Measurements from ENCODE around the gene SMPX. TPM values are rescaled to one million over a fixed set of nuclear protein-coding genes. Genes with fewer than 3 reads are reported as not detected.

SMPX gene
- total RNA-seq, 1 experiment from 2014 or later, result not detected

DNA sequence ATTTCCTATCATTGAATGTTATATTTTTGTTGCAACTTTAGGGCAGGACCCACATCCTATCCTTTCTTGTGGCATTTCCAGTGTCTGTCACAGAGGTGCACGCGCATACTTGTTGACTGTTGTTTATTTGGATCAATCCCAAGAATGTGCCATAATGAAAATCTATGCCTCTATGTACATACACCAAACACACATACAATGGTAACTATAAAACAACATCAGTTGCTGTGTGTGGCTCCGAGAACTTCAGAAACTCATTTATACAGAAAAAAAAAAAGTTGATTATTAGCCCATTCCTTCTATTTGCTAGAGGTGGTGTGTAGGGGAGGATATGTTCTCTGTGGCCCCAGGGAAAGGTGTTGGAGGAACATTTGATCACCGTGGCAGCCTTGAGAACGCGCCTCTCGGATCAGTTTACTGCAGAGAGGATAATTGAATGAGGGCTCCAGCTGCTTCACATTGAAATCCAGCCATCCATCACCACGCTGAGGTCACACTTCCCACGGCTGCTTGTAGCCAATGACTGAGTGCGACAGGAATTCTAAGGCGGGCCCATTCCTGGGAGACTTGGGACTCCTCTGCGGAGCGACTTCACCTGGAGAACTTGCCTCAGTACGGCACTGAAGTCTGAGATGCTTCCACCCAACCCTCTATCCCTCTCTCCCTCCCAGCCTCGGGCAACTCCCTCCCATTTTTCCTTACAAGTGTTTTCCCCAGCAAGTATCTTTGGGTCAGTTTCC, 19.5 kb downstream of the SMPX start:
- intact Hi-C loops (cut with micrococcal nuclease; ENCODE audit: unreplicated experiment), result no loop called here
- BruUV-seq (replicated peaks), result no TSS peak
- Histone ChIP-seq H3K4me2 (no peak overlapping the region), H3K9me3 (ENCODE audit: insufficient read depth, low read depth) (no peaks in the 10 kb centered on the region), H3F3A (ENCODE audit: insufficient read depth, low read depth) (no peaks in the 10 kb centered on the region), H3K4me3 (no peak overlapping the region), H4K20me1 (ENCODE audit: insufficient read depth) (no peaks in the 10 kb centered on the region), H3K9me2 (ENCODE audit: insufficient read depth) (no peaks in the 10 kb centered on the region), H2AFZ (no peak overlapping the region), H3K4me1 (replicated peaks; ENCODE audit: insufficient read depth) (peaks cover 6% of the 10 kb centered on the region; the same call in 1 of the 2 replicates), H3K79me2 (ENCODE audit: low read depth) (no peaks in the 10 kb centered on the region), H3K36me3 (ENCODE audit: low read depth) (no peaks in the 10 kb centered on the region), H3K27me3 (ENCODE audit: insufficient read depth, low read depth) (no peaks in the 10 kb centered on the region), H3K27ac (no peak overlapping the region)
- ChIA-PET CTCF (no interaction called here), POLR2A (ENCODE audit: unreplicated experiment) (no interaction called here)
- DNase-seq, result no peak
- TF ChIP-seq EZH2 (IDR thresholded peaks at IDR 0.05; ENCODE audit: low read depth), result no peak
- TF ChIP-seq, protein P1, sequence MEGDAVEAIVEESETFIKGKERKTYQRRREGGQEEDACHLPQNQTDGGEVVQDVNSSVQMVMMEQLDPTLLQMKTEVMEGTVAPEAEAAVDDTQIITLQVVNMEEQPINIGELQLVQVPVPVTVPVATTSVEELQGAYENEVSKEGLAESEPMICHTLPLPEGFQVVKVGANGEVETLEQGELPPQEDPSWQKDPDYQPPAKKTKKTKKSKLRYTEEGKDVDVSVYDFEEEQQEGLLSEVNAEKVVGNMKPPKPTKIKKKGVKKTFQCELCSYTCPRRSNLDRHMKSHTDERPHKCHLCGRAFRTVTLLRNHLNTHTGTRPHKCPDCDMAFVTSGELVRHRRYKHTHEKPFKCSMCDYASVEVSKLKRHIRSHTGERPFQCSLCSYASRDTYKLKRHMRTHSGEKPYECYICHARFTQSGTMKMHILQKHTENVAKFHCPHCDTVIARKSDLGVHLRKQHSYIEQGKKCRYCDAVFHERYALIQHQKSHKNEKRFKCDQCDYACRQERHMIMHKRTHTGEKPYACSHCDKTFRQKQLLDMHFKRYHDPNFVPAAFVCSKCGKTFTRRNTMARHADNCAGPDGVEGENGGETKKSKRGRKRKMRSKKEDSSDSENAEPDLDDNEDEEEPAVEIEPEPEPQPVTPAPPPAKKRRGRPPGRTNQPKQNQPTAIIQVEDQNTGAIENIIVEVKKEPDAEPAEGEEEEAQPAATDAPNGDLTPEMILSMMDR (conservative IDR thresholded peaks at IDR 0.05), result no peak

DNA sequence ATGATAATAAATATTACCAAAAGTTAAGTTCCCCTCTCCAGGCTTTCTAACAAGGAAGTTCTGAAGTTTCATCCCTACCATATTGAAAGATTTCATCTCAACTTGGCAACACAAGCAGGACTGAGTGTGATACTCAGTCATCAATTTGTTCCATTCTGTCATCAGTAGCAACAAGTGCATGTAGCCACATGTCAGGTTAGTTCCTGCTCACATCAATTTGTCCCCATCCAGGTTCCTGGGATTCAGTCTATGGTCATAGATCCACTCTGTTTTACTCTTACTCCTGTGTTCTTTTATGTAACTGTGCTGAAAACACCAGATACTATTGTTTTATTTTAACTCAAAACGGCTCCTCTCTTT, 22.2 kb downstream of the SMPX start:
- Histone ChIP-seq H4K20me1 (ENCODE audit: insufficient read depth) (no peaks in the 10 kb centered on the region), H2AFZ (no peak overlapping the region), H3K36me3 (ENCODE audit: low read depth) (no peaks in the 10 kb centered on the region), H3K27ac (no peak overlapping the region), H3K27me3 (ENCODE audit: insufficient read depth, low read depth) (no peaks in the 10 kb centered on the region), H3F3A (ENCODE audit: insufficient read depth, low read depth) (no peaks in the 10 kb centered on the region), H3K4me1 (replicated peaks; ENCODE audit: insufficient read depth) (peaks cover 6% of the 10 kb centered on the region; the same call in 1 of the 2 replicates), H3K9me3 (ENCODE audit: insufficient read depth, low read depth) (no peaks in the 10 kb centered on the region), H3K9me2 (ENCODE audit: insufficient read depth) (no peaks in the 10 kb centered on the region), H3K79me2 (ENCODE audit: low read depth) (no peaks in the 10 kb centered on the region), H3K4me3 (no peak overlapping the region), H3K4me2 (no peak overlapping the region)
- CTCF ChIA-PET, result no interaction called here
- intact Hi-C loops (cut with micrococcal nuclease; ENCODE audit: unreplicated experiment), result no loop called here
- TF ChIP-seq, protein P1 (conservative IDR thresholded peaks at IDR 0.05), result no peak
- no peak for TF ChIP-seq EZH2 (IDR thresholded peaks at IDR 0.05; ENCODE audit: low read depth)
- POLR2A ChIA-PET (ENCODE audit: unreplicated experiment), result no interaction called here
- DNase-seq, result no peak
- no TSS peak for BruUV-seq (replicated peaks)

DNA sequence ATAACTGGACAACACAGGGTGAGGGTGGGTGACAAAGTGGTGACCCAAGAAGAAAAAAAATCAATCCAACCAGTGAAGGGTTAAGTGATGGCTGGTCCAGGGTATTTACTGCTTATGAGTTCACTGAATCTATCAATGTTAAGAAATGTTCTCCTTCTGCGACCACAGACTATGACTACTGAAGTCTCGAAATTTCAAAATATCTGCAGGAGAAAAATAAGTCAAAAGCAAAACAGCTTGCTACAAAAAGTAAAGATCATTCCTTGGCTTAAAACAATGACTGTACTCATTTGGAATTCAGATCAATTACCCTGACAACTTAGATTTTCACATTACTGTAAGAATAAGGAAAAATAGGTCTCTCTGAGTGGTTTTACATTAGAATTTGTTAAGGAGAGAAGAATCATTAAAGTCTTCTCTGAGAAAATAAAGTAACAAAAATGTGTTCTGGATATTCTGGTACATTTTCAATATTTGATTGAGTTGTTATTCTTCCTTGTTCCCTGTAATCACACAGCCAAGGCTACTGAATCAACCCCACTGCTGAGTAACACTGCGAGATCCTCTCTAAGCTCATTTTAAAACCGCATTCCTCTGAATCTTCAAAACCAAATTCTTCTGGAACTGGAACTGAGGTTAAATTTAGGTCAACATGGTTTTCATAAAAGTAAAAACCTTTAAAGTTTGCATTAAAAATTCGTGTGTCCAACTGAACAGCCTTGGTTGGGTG, 22.7 kb downstream of the SMPX start:
- H3K4me2 ChIP-seq, result no peak overlapping the region
- BruUV-seq (replicated peaks), result no TSS peak
- no peak for DNase-seq

More for the DNA sequence above, 22.7 kb downstream of the SMPX start:
- Histone ChIP-seq H4K20me1 (ENCODE audit: insufficient read depth) (no peaks in the 10 kb centered on the region), H3K27me3 (ENCODE audit: insufficient read depth, low read depth) (no peaks in the 10 kb centered on the region), H3K36me3 (ENCODE audit: low read depth) (no peaks in the 10 kb centered on the region), H3K4me1 (replicated peaks; ENCODE audit: insufficient read depth) (peaks cover 6% of the 10 kb centered on the region; the same call in 1 of the 2 replicates), H3K27ac (no peak overlapping the region), H3K9me2 (ENCODE audit: insufficient read depth) (no peaks in the 10 kb centered on the region), H2AFZ (no peak overlapping the region), H3K4me3 (no peak overlapping the region), H3F3A (ENCODE audit: insufficient read depth, low read depth) (no peaks in the 10 kb centered on the region), H3K9me3 (ENCODE audit: insufficient read depth, low read depth) (no peaks in the 10 kb centered on the region), H3K79me2 (ENCODE audit: low read depth) (no peaks in the 10 kb centered on the region)
- intact Hi-C loops (cut with micrococcal nuclease; ENCODE audit: unreplicated experiment), result no loop called here
- CTCF ChIA-PET, result no interaction called here
- TF ChIP-seq, protein P1 (conservative IDR thresholded peaks at IDR 0.05), result no peak
- TF ChIP-seq EZH2 (IDR thresholded peaks at IDR 0.05; ENCODE audit: low read depth), result no peak
- POLR2A ChIA-PET (ENCODE audit: unreplicated experiment), result no interaction called here
